B cell (primary cell): Measurements from ENCODE around the gene LRRC4B. TPM values are rescaled to one million over a fixed set of nuclear protein-coding genes. Genes with fewer than 3 reads are reported as not detected.

Source experiments
- ATAC-seq: fragments of 200-7000 bp; cut with Tn5 transposase; one replicate; pipeline ENCODE4 v1.10.0; 2021; ENCODE audit warnings: low read depth, mild to moderate bottlenecking, moderate number of reproducible peaks, moderate library complexity
- CTCF ChIA-PET: fragments of 350-600 bp; sonication (Branson Sonifier 250); formaldehyde crosslinking; loops from one replicate; lab custom pipeline; 2021; ENCODE audit warnings: antibody characterized with exemption, inconsistent platforms; lab: Charles Lee
- POLR2A ChIA-PET: fragments of 350-600 bp; sonication (Branson Sonifier 250); formaldehyde crosslinking; loops from one replicate; lab custom pipeline; 2021; ENCODE audit warnings: antibody characterized with exemption; lab: Charles Lee
- DNase-seq: peaks from one replicate; pipeline ENCODE4 v3.0.0; 2013
- H2AFZ ChIP-seq: 2 replicates; pipeline ENCODE4 v1.6.1; 2012; ENCODE audit warnings: mild to moderate bottlenecking, low read depth, low read length; ENCODE audit not compliant: insufficient read depth, poor library complexity, severe bottlenecking
- H3K27ac ChIP-seq, 2 donors: 1 replicate in 1 of 2; 2 replicates in 1 of 2; pipeline ENCODE4 v1.5.1; 2012 to 2013; ENCODE audit warnings: low read length in 2 of 2, mild to moderate bottlenecking in 2 of 2, moderate library complexity in 1 of 2
- H3K27me3 ChIP-seq, 4 experiments: fragments of 200-600 bp in 1 of 4; sonication (generic) in 1 of 4; replicated peaks in 1 of 4; 1 replicate in 2 of 4; 2 replicates in 2 of 4; pipeline versions ENCODE4 v1.6.1 to v1.7.0; 2013 to 2016; ENCODE audit warnings: low read length in 3 of 4, mild to moderate bottlenecking in 2 of 4, mixed read lengths in 1 of 4, moderate library complexity in 1 of 4; ENCODE audit not compliant: insufficient read depth in 4 of 4, control insufficient read depth in 3 of 4; ENCODE audit errors: control extremely low read depth in 1 of 4
- H3K36me3 ChIP-seq, 2 experiments: replicated peaks in 1 of 2; 1 replicate in 1 of 2; 2 replicates in 1 of 2; pipeline versions ENCODE4 v1.6.1 to v1.7.1; 2013; ENCODE audit warnings: low read length in 1 of 2; ENCODE audit not compliant: insufficient read depth in 2 of 2, control insufficient read depth in 1 of 2; ENCODE audit errors: control extremely low read depth in 1 of 2, extremely low read depth in 1 of 2
- H3K4me1 ChIP-seq, 2 donors: fragments of 200-600 bp in 1 of 2; sonication (generic) in 1 of 2; 1 replicate in 1 of 2; 2 replicates in 1 of 2; pipeline versions ENCODE4 v1.5.1 to v1.6.1; 2013 to 2017; ENCODE audit warnings: low read length in 2 of 2; ENCODE audit not compliant: control insufficient read depth in 2 of 2, insufficient read depth in 2 of 2
- H3K4me2 ChIP-seq: replicated peaks from 2 replicates; pipeline ENCODE3; 2012; ENCODE audit warnings: mild to moderate bottlenecking, low read depth, low read length; ENCODE audit not compliant: poor library complexity, severe bottlenecking
- H3K4me3 ChIP-seq, 5 experiments: fragments of 200-600 bp in 1 of 5; sonication (generic) in 1 of 5; 1 replicate in 3 of 5; 2 replicates in 2 of 5; pipeline versions ENCODE4 v1.5.1 to v1.7.0; 2011 to 2016; ENCODE audit warnings: low read length in 4 of 5, mild to moderate bottlenecking in 4 of 5, low read depth in 2 of 5, control low read depth in 1 of 5, moderate library complexity in 1 of 5; ENCODE audit not compliant: insufficient read depth in 1 of 5; ENCODE audit errors: control extremely low read depth in 1 of 5, extremely low read depth in 1 of 5
- H3K79me2 ChIP-seq: fragments of 200-600 bp; sonication (generic); one replicate; pipeline ENCODE4 v1.6.0; 2016; ENCODE audit warnings: low read length; ENCODE audit not compliant: control insufficient read depth, insufficient read depth
- H3K9ac ChIP-seq: fragments of 200-600 bp; sonication (generic); 2 replicates; pipeline ENCODE4 v1.6.1; 2017; ENCODE audit warnings: mild to moderate bottlenecking, low read length, moderate library complexity
- H3K9me3 ChIP-seq, 3 donors: one replicate each; pipeline versions ENCODE4 v1.6.1 to v1.7.1; 2013; ENCODE audit warnings: low read length in 2 of 3; ENCODE audit not compliant: control insufficient read depth in 2 of 3, insufficient read depth in 1 of 3; ENCODE audit errors: control extremely low read depth in 1 of 3
- H4K20me1 ChIP-seq: 2 replicates; pipeline ENCODE4 v1.6.0; 2012; ENCODE audit warnings: mild to moderate bottlenecking, low read length; ENCODE audit not compliant: insufficient read depth, control insufficient read depth, poor library complexity, severe bottlenecking
- H3K27ac Mint-ChIP-seq: one replicate; pipeline ENCODE4 v1.8.0; 2021; ENCODE audit warnings: mixed read lengths
- H3K27me3 Mint-ChIP-seq: one replicate; pipeline ENCODE4 v1.8.0; 2021; ENCODE audit warnings: mixed read lengths
- H3K4me1 Mint-ChIP-seq: one replicate; pipeline ENCODE4 v1.8.0; 2021; ENCODE audit warnings: mixed read lengths
- H3K4me3 Mint-ChIP-seq: one replicate; pipeline ENCODE4 v1.8.0; 2021; ENCODE audit warnings: mixed read lengths
- H3K9me3 Mint-ChIP-seq: one replicate; pipeline ENCODE4 v1.8.0; 2022; ENCODE audit warnings: mixed read lengths; ENCODE audit not compliant: insufficient read depth
- CTCF ChIP-seq: fragments of 200-600 bp; IDR thresholded peaks from one replicate; pipeline ENCODE4 v1.8.0; 2022; ENCODE audit warnings: antibody characterized with exemption, mild to moderate bottlenecking
- EZH2 ChIP-seq: IDR thresholded peaks from 2 replicates; pipeline ENCODE4 v1.6.1; 2012; ENCODE audit warnings: borderline replicate concordance, low read depth, mild to moderate bottlenecking, moderate library complexity, low read length; ENCODE audit not compliant: insufficient read depth, poor library complexity, severe bottlenecking
- WGBS: methylation state at CpG from one replicate; pipeline ENCODE4 v1.1.5; 2013; ENCODE audit warnings: missing lambda C conversion rate; ENCODE audit not compliant: insufficient coverage; 5-methylcytosine and 5-hydroxymethylcytosine counted together
- intact Hi-C: fragments of 100-400 bp; cut with micrococcal nuclease; formaldehyde crosslinking; loops from one replicate; pipeline ENCODE4 v1.10.0; 2022
- polyA plus RNA-seq: library from polyadenylated mRNA; depleted of rRNA; stranded (reverse); fragments of >200 nt; gene quantifications from 2 replicates; pipeline ENCODE4 v1.2.3, GENCODE V29; 2012
- total RNA-seq, 2 donors: library from RNA; stranded (reverse); fragments of 120-200 nt in 1 of 2; gene quantifications; 1 replicate in 1 of 2; 2 replicates in 1 of 2; pipeline versions ENCODE4 v1.2.3 to v1.2.4, GENCODE V29; 2013 to 2022

Gene LRRC4B
- total and polyA plus RNA-seq, 2 donors (not counting 1 experiment from before 2014, with no cell fraction given): 0.03 TPM; not detected in 1

- WGBS: 86% methylated on average over 17 of the region's 18 CpGs
- POLR2A ChIA-PET: no interaction called here
- DNase-seq: peak; percentile 68
- Histone ChIP-seq H3K27me3 (no peaks in the 10 kb centered on the region), H3K36me3 (peaks cover 0 to 12% of the 10 kb centered on the region in 2 experiments), H3K4me2 (no peak overlapping the region), H3K27ac (no peak overlapping the region), H4K20me1 (peaks cover 16% of the 10 kb centered on the region), H3K4me1 (peaks cover 10 to 11% of the 10 kb centered on the region in 2 donors), H3K4me3 (no peak overlapping the region), H3K79me2 (peaks cover 6% of the 10 kb centered on the region), H2AFZ (no peak overlapping the region), H3K9me3 (peaks cover 0 to 15% (median 0%) of the 10 kb centered on the region in 3 donors), H3K9ac (no peak overlapping the region)
- H3K27ac Mint-ChIP-seq: no peak overlapping the region
- intact Hi-C loops: no loop called here
- no peak for ATAC-seq
- no peak overlapping the region for H3K4me3 Mint-ChIP-seq
- no peaks in the 10 kb centered on the region for H3K9me3 Mint-ChIP-seq
- peaks cover 22% of the 10 kb centered on the region for H3K4me1 Mint-ChIP-seq
- no peaks in the 10 kb centered on the region for H3K27me3 Mint-ChIP-seq
- TF ChIP-seq EZH2 (no peak), CTCF (peak; percentile 59)
- CTCF ChIA-PET: no interaction called here
Measured at GRCh38 chr19:50486823-50487515, 81.3 kb downstream of the LRRC4B start.

- DNase-seq (no peak), ATAC-seq (no peak)
- no peaks in the 10 kb centered on the region for H3K27me3 Mint-ChIP-seq
- ChIA-PET POLR2A (no interaction called here), CTCF (interaction anchor here (1.2 kb wide), 1 partner anchor 23 kb away, joined by 3 read pairs; no protein-coding TSS in a partner anchor)
- Histone ChIP-seq H3K4me2 (no peak overlapping the region), H3K4me1 (peaks cover 4% of the 10 kb centered on the region in 2 donors), H3K36me3 (peaks cover 0 to 28% of the 10 kb centered on the region in 2 experiments), H3K27ac (no peak overlapping the region), H3K27me3 (no peaks in the 10 kb centered on the region), H3K79me2 (peaks cover 13% of the 10 kb centered on the region), H2AFZ (no peak overlapping the region), H3K9me3 (peaks cover 0 to 12% (median 0%) of the 10 kb centered on the region in 3 donors), H4K20me1 (peaks cover 31% of the 10 kb centered on the region), H3K9ac (no peak overlapping the region), H3K4me3 (no peak overlapping the region)
- no peaks in the 10 kb centered on the region for H3K9me3 Mint-ChIP-seq
- H3K4me1 Mint-ChIP-seq: peaks cover 8% of the 10 kb centered on the region
- WGBS: 93% methylated on average over 9 of the region's 10 CpGs
- TF ChIP-seq EZH2 (no peak), CTCF (no peak)
- intact Hi-C loops: no loop called here
- no peak overlapping the region for H3K27ac Mint-ChIP-seq
- H3K4me3 Mint-ChIP-seq: no peak overlapping the region
Measured at GRCh38 chr19:50485284-50485955, 82.8 kb downstream of the LRRC4B start.
